Calu3 (cell line): ENCODE data around the gene ARL5A. TPM values are rescaled to one million over a fixed set of nuclear protein-coding genes. Genes with fewer than 3 reads are reported as not detected.

Experiments
- BruUV-seq: library from RNA; stranded (reverse); fragments of 400-500 nt; replicated peaks from 2 replicates; lab custom pipeline; 2021; lab: Mats Ljungman, UMichigan
- CTCF ChIA-PET: fragments of 300-600 bp; sonication (Branson Sonifier 250); formaldehyde crosslinking; loops from one replicate; lab custom pipeline; 2022; ENCODE audit warnings: antibody characterized with exemption; lab: Charles Lee
- DNase-seq: peaks from one replicate; pipeline ENCODE4 v3.0.0; 2022
- H3K27ac Mint-ChIP-seq: one replicate; pipeline ENCODE4 v1.8.0; 2022; ENCODE audit warnings: mixed read lengths; ENCODE audit not compliant: unreplicated experiment
- H3K27me3 Mint-ChIP-seq: one replicate; pipeline ENCODE4 v1.8.0; 2022; ENCODE audit warnings: mixed read lengths; ENCODE audit not compliant: unreplicated experiment
- H3K36me3 Mint-ChIP-seq: one replicate; pipeline ENCODE4 v1.8.0; 2022; ENCODE audit warnings: mild to moderate bottlenecking, moderate library complexity, mixed read lengths; ENCODE audit not compliant: insufficient read depth, unreplicated experiment
- H3K4me1 Mint-ChIP-seq: one replicate; pipeline ENCODE4 v1.8.0; 2022; ENCODE audit warnings: mild to moderate bottlenecking, low read depth, mixed read lengths; ENCODE audit not compliant: unreplicated experiment
- H3K4me3 Mint-ChIP-seq: one replicate; pipeline ENCODE4 v1.8.0; 2022; ENCODE audit warnings: mild to moderate bottlenecking, low read depth, moderate library complexity, mixed read lengths; ENCODE audit not compliant: unreplicated experiment
- H3K9me3 Mint-ChIP-seq: one replicate; pipeline ENCODE4 v1.8.0; 2022; ENCODE audit warnings: low read depth, mixed read lengths; ENCODE audit not compliant: unreplicated experiment
- intact Hi-C: fragments of 100-400 bp; cut with micrococcal nuclease; formaldehyde crosslinking; loops from one replicate; pipeline ENCODE4 v1.10.0; 2022; ENCODE audit not compliant: unreplicated experiment
- total RNA-seq: library from RNA; stranded (reverse); gene quantifications from 2 replicates; pipeline ENCODE4 v1.2.3, GENCODE V29; 2022
- TF ChIP-seq, protein P1 (sequence below): fragments of 200-600 bp; IDR thresholded peaks from one replicate; pipeline ENCODE4 v1.8.0; 2022; ENCODE audit warnings: antibody characterized with exemption; ENCODE audit not compliant: unreplicated experiment

ARL5A gene
- total RNA-seq, 1 experiment from 2014 or later, result 53.7 TPM

DNA sequence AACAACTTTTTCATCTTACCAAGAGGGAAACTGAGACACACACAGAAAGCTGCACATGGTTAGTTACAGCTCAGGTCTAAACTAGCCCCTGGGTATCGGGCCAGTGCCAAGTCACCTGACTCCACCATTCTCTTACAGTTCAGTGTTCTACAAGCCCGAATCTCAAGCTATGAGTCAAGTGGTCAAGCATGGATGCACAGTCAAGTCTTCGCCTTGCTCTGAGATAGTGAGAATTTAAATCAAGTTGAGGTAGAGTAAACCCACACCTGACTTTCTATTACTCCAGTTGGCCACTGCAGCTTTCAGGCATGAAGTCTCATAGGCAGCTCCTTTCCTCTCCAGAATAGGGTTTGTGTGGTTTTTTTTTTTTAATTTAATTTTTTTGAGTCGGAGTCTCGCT, 34.5 kb upstream of the ARL5A start:
- TF ChIP-seq, protein P1, sequence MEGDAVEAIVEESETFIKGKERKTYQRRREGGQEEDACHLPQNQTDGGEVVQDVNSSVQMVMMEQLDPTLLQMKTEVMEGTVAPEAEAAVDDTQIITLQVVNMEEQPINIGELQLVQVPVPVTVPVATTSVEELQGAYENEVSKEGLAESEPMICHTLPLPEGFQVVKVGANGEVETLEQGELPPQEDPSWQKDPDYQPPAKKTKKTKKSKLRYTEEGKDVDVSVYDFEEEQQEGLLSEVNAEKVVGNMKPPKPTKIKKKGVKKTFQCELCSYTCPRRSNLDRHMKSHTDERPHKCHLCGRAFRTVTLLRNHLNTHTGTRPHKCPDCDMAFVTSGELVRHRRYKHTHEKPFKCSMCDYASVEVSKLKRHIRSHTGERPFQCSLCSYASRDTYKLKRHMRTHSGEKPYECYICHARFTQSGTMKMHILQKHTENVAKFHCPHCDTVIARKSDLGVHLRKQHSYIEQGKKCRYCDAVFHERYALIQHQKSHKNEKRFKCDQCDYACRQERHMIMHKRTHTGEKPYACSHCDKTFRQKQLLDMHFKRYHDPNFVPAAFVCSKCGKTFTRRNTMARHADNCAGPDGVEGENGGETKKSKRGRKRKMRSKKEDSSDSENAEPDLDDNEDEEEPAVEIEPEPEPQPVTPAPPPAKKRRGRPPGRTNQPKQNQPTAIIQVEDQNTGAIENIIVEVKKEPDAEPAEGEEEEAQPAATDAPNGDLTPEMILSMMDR, result no peak
- Mint-ChIP-seq H3K27me3 (peaks cover 11% of the 10 kb centered on the region), H3K27ac (no peak overlapping the region), H3K9me3 (no peaks in the 10 kb centered on the region), H3K4me1 (no peaks in the 10 kb centered on the region), H3K36me3 (no peaks in the 10 kb centered on the region), H3K4me3 (no peak overlapping the region)
- no TSS peak for BruUV-seq
- CTCF ChIA-PET, result no interaction called here
- DNase-seq, result no peak
- intact Hi-C loops, result no loop called here

DNA sequence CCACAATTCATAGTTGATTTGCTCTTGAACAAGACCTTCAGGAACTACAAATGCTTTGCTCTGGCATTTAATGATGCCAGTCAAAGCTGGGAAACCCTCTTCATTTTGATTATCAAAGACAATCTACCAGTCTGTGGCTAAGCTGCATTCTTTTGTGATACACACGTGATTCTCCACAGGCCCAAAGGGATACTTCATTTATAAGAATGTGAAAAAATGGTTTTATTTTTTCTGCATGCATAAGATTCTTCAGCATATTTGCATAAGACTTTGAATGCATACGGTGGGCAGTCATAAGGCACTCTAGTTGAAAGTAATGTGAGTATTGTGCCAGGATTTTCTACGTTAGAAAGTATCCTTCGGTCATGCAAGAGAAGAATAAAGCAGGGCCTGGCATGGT, 33.0 kb upstream of the ARL5A start:
- Mint-ChIP-seq H3K4me3 (no peak overlapping the region), H3K27me3 (peaks cover 11% of the 10 kb centered on the region), H3K4me1 (no peaks in the 10 kb centered on the region), H3K36me3 (no peaks in the 10 kb centered on the region), H3K27ac (no peak overlapping the region), H3K9me3 (no peaks in the 10 kb centered on the region)
- DNase-seq, result no peak
- intact Hi-C loops, result no loop called here
- TF ChIP-seq, protein P1, result no peak
- no TSS peak for BruUV-seq
- CTCF ChIA-PET, result interaction anchor here (1.3 kb wide), 1 partner anchor 14 kb away, joined by 7 read pairs; no protein-coding TSS in a partner anchor

DNA sequence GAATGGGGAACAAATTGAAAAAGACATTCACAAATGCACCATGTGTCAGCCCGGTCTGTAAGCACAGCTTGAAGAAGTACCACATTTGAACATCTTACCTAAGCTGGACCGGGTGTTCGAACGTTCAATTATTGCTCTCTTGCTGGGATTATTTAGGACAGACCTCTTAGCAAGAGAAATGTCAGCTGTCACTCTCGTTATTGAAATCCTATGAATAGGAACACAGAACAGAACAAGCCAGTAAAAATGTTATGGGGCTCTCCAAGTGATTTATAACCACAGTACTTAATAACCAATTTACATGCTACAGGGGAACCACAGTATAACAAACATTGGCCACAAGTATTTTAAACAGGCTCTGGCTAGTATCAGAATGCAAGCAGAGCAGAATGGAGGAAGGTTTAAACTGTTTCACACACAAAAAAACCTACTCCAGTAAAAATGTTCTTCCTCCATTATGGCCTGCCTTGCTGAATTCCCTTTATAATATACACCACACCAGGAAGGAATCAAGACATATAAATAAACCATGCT, 32.5 kb upstream of the ARL5A start:
- Mint-ChIP-seq H3K36me3 (no peaks in the 10 kb centered on the region), H3K4me1 (no peaks in the 10 kb centered on the region), H3K27me3 (peaks cover 11% of the 10 kb centered on the region), H3K27ac (no peak overlapping the region), H3K4me3 (no peak overlapping the region), H3K9me3 (no peaks in the 10 kb centered on the region)
- intact Hi-C loops, result no loop called here
- CTCF ChIA-PET, result interaction anchor here (1.3 kb wide), 1 partner anchor 14 kb away, joined by 7 read pairs; no protein-coding TSS in a partner anchor
- no peak for DNase-seq
- TF ChIP-seq, protein P1, result no peak
- BruUV-seq, result no TSS peak

DNA sequence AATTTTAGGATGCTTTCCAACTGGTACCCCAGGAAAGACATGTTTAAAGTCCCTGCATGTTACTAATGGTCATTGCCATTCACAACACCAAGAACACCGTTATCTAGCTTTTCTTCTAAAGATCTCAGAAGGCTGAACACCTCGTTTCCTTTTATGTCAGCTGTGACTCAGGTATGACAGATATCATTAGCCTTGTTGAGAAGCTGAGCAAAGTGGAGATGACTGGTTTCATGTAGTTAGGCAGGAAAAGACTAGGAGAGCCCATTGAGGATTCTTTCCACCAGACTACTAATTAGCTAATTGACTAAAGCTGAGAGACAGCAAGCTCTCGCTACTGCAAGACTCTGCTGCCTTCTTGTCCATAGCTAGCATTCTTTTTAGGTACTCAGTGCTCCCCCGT, 32.0 kb upstream of the ARL5A start:
- no peak overlapping the region for H3K4me3 Mint-ChIP-seq
- no peaks in the 10 kb centered on the region for H3K9me3 Mint-ChIP-seq
- BruUV-seq, result no TSS peak
- CTCF ChIA-PET, result no interaction called here
- H3K27ac Mint-ChIP-seq, result no peak overlapping the region
- TF ChIP-seq, protein P1, result no peak
- peaks cover 11% of the 10 kb centered on the region for H3K27me3 Mint-ChIP-seq
- H3K4me1 Mint-ChIP-seq, result no peaks in the 10 kb centered on the region
- DNase-seq, result no peak
- intact Hi-C loops, result no loop called here
- no peaks in the 10 kb centered on the region for H3K36me3 Mint-ChIP-seq
